SK-N-SH treated with all-trans-retinoic acid at 6 μM for 48 hours (cell line): ENCODE data around the gene RIMS3.

Experiments
- ATAC-seq: fragments of 200-7000 bp; cut with Tn5 transposase; 3 replicates; pipeline ENCODE4 v1.9.1; 2020; ENCODE audit warnings: mild to moderate bottlenecking, moderate library complexity
- CSDC2 ChIP-seq: fragments of 250-450 bp; sonication (Bioruptor Pico); IDR thresholded peaks from 2 replicates; pipeline ENCODE4 v1.5.0; 2020; ENCODE audit warnings: mild to moderate bottlenecking, moderate library complexity
- ESRRG ChIP-seq: fragments of 250-450 bp; sonication (Bioruptor Pico); IDR thresholded peaks from 2 replicates; pipeline ENCODE4 v1.6.1; 2021; ENCODE audit warnings: mild to moderate bottlenecking
- ISL1 ChIP-seq: fragments of 250-450 bp; sonication (Bioruptor Pico); IDR thresholded peaks from 2 replicates; pipeline ENCODE4 v2.1.2; 2022; ENCODE audit warnings: mild to moderate bottlenecking, moderate library complexity
- OSR1 ChIP-seq: fragments of 250-450 bp; sonication (Bioruptor Pico); IDR thresholded peaks from 2 replicates; pipeline ENCODE4 v1.8.0; 2022; ENCODE audit warnings: moderate library complexity, mild to moderate bottlenecking, inconsistent platforms
- PPARA ChIP-seq: fragments of 250-450 bp; sonication (Bioruptor Pico); IDR thresholded peaks from 2 replicates; pipeline ENCODE4 v1.5.0; 2020; ENCODE audit warnings: mild to moderate bottlenecking, borderline replicate concordance
- RARB ChIP-seq: fragments of 250-450 bp; sonication (Bioruptor Pico); IDR thresholded peaks from 2 replicates; pipeline ENCODE4 v1.8.0; 2021; ENCODE audit warnings: mild to moderate bottlenecking, moderate library complexity
- SNAI2 ChIP-seq: fragments of 250-450 bp; sonication (Bioruptor Pico); IDR thresholded peaks from 2 replicates; pipeline ENCODE4 v1.5.0; 2020; ENCODE audit warnings: mild to moderate bottlenecking, moderate library complexity
- TCF4 ChIP-seq: fragments of 250-450 bp; sonication (Bioruptor Pico); IDR thresholded peaks from 2 replicates; pipeline ENCODE4 v1.8.0; 2021; ENCODE audit warnings: mild to moderate bottlenecking, moderate library complexity, borderline replicate concordance
- TOX ChIP-seq: fragments of 250-450 bp; sonication (Bioruptor Pico); IDR thresholded peaks from 2 replicates; pipeline ENCODE4 v1.8.0; 2021; ENCODE audit warnings: mild to moderate bottlenecking, moderate library complexity, borderline replicate concordance
- ZFP3 ChIP-seq: fragments of 250-450 bp; sonication (Bioruptor Pico); IDR thresholded peaks from 2 replicates; pipeline ENCODE4 v1.5.0; 2020; ENCODE audit warnings: mild to moderate bottlenecking, moderate library complexity
- ZFP30 ChIP-seq: fragments of 450-650 bp; formaldehyde crosslinking; IDR thresholded peaks from 2 replicates; pipeline ENCODE4 v1.5.0; 2022; ENCODE audit warnings: mild to moderate bottlenecking, moderate library complexity
- ZNF565 ChIP-seq: fragments of 450-650 bp; formaldehyde crosslinking; conservative IDR thresholded peaks from 2 replicates; pipeline ENCODE4 v1.5.0; 2020; ENCODE audit warnings: low read depth, mild to moderate bottlenecking, moderate library complexity
- ZNF70 ChIP-seq: fragments of 450-650 bp; formaldehyde crosslinking; IDR thresholded peaks from 2 replicates; pipeline ENCODE4 v1.5.0; 2020; ENCODE audit warnings: mild to moderate bottlenecking, moderate library complexity
- ZNF8 ChIP-seq: fragments of 450-650 bp; formaldehyde crosslinking; IDR thresholded peaks from 2 replicates; pipeline ENCODE4 v1.5.0; 2020; ENCODE audit warnings: mild to moderate bottlenecking, moderate library complexity
- TF ChIP-seq, protein P1 (sequence below): fragments of 250-450 bp; sonication (Bioruptor Pico); IDR thresholded peaks from 2 replicates; pipeline ENCODE4 v1.8.0; 2021; ENCODE audit warnings: low read depth, mild to moderate bottlenecking, moderate library complexity, borderline replicate concordance
- TF ChIP-seq, protein P2 (sequence below): fragments of 250-450 bp; sonication (Bioruptor Pico); IDR thresholded peaks from 2 replicates; pipeline ENCODE4 v1.5.0; 2020; ENCODE audit warnings: mild to moderate bottlenecking, moderate library complexity
- TF ChIP-seq, protein P3 (sequence below): fragments of 250-450 bp; sonication (Bioruptor Pico); IDR thresholded peaks from 2 replicates; pipeline ENCODE4 v1.5.1; 2020; ENCODE audit warnings: low read depth, mild to moderate bottlenecking, moderate library complexity
- TF ChIP-seq, protein P4 (sequence below): fragments of 250-450 bp; sonication (Bioruptor Pico); IDR thresholded peaks from 2 replicates; pipeline ENCODE4 v1.8.0; 2020; ENCODE audit warnings: mild to moderate bottlenecking, moderate library complexity, borderline replicate concordance
- TF ChIP-seq, protein P5 (sequence below): fragments of 250-450 bp; sonication (Bioruptor Pico); IDR thresholded peaks from 2 replicates; pipeline ENCODE4 v1.5.1; 2021; ENCODE audit warnings: mild to moderate bottlenecking, moderate library complexity

Gene RIMS3

GRCh38 chr1:40634901-40635655, 30.4 kb downstream of the RIMS3 start:
- no peak for TF ChIP-seq ZNF565 (CRISPR knock-in tag)
- TF ChIP-seq SNAI2, result no peak
- TF ChIP-seq ZFP30 (CRISPR knock-in tag), result no peak
- TF ChIP-seq CSDC2 (CRISPR knock-in tag), result no peak
- TF ChIP-seq, protein P1, sequence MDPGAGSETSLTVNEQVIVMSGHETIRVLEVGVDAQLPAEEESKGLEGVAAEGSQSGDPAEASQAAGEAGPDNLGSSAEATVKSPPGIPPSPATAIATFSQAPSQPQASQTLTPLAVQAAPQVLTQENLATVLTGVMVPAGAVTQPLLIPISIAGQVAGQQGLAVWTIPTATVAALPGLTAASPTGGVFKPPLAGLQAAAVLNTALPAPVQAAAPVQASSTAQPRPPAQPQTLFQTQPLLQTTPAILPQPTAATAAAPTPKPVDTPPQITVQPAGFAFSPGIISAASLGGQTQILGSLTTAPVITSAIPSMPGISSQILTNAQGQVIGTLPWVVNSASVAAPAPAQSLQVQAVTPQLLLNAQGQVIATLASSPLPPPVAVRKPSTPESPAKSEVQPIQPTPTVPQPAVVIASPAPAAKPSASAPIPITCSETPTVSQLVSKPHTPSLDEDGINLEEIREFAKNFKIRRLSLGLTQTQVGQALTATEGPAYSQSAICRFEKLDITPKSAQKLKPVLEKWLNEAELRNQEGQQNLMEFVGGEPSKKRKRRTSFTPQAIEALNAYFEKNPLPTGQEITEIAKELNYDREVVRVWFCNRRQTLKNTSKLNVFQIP (CRISPR knock-in tag), result no peak
- TF ChIP-seq PPARA (CRISPR knock-in tag), result no peak
- TF ChIP-seq, protein P2, sequence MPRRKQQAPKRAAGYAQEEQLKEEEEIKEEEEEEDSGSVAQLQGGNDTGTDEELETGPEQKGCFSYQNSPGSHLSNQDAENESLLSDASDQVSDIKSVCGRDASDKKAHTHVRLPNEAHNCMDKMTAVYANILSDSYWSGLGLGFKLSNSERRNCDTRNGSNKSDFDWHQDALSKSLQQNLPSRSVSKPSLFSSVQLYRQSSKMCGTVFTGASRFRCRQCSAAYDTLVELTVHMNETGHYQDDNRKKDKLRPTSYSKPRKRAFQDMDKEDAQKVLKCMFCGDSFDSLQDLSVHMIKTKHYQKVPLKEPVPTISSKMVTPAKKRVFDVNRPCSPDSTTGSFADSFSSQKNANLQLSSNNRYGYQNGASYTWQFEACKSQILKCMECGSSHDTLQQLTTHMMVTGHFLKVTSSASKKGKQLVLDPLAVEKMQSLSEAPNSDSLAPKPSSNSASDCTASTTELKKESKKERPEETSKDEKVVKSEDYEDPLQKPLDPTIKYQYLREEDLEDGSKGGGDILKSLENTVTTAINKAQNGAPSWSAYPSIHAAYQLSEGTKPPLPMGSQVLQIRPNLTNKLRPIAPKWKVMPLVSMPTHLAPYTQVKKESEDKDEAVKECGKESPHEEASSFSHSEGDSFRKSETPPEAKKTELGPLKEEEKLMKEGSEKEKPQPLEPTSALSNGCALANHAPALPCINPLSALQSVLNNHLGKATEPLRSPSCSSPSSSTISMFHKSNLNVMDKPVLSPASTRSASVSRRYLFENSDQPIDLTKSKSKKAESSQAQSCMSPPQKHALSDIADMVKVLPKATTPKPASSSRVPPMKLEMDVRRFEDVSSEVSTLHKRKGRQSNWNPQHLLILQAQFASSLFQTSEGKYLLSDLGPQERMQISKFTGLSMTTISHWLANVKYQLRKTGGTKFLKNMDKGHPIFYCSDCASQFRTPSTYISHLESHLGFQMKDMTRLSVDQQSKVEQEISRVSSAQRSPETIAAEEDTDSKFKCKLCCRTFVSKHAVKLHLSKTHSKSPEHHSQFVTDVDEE, result no peak
- TF ChIP-seq ZNF8 (CRISPR knock-in tag), result no peak
- TF ChIP-seq ZNF70 (CRISPR knock-in tag), result no peak
- TF ChIP-seq, protein P3, sequence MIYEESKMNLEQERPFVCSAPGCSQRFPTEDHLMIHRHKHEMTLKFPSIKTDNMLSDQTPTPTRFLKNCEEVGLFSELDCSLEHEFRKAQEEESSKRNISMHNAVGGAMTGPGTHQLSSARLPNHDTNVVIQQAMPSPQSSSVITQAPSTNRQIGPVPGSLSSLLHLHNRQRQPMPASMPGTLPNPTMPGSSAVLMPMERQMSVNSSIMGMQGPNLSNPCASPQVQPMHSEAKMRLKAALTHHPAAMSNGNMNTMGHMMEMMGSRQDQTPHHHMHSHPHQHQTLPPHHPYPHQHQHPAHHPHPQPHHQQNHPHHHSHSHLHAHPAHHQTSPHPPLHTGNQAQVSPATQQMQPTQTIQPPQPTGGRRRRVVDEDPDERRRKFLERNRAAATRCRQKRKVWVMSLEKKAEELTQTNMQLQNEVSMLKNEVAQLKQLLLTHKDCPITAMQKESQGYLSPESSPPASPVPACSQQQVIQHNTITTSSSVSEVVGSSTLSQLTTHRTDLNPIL (CRISPR knock-in tag), result no peak
- no peak for TF ChIP-seq ESRRG (CRISPR knock-in tag)
- no peak for TF ChIP-seq ISL1
- TF ChIP-seq, protein P4, sequence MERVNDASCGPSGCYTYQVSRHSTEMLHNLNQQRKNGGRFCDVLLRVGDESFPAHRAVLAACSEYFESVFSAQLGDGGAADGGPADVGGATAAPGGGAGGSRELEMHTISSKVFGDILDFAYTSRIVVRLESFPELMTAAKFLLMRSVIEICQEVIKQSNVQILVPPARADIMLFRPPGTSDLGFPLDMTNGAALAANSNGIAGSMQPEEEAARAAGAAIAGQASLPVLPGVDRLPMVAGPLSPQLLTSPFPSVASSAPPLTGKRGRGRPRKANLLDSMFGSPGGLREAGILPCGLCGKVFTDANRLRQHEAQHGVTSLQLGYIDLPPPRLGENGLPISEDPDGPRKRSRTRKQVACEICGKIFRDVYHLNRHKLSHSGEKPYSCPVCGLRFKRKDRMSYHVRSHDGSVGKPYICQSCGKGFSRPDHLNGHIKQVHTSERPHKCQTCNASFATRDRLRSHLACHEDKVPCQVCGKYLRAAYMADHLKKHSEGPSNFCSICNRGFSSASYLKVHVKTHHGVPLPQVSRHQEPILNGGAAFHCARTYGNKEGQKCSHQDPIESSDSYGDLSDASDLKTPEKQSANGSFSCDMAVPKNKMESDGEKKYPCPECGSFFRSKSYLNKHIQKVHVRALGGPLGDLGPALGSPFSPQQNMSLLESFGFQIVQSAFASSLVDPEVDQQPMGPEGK (CRISPR knock-in tag), result no peak
- no peak for TF ChIP-seq TCF4 (CRISPR knock-in tag)
- no peak for TF ChIP-seq TOX (CRISPR knock-in tag)
- no peak for TF ChIP-seq OSR1 (CRISPR knock-in tag)
- TF ChIP-seq, protein P5, sequence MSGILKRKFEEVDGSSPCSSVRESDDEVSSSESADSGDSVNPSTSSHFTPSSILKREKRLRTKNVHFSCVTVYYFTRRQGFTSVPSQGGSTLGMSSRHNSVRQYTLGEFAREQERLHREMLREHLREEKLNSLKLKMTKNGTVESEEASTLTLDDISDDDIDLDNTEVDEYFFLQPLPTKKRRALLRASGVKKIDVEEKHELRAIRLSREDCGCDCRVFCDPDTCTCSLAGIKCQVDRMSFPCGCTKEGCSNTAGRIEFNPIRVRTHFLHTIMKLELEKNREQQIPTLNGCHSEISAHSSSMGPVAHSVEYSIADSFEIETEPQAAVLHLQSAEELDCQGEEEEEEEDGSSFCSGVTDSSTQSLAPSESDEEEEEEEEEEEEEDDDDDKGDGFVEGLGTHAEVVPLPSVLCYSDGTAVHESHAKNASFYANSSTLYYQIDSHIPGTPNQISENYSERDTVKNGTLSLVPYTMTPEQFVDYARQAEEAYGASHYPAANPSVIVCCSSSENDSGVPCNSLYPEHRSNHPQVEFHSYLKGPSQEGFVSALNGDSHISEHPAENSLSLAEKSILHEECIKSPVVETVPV (CRISPR knock-in tag), result no peak
- ATAC-seq, result no peak

DNA sequence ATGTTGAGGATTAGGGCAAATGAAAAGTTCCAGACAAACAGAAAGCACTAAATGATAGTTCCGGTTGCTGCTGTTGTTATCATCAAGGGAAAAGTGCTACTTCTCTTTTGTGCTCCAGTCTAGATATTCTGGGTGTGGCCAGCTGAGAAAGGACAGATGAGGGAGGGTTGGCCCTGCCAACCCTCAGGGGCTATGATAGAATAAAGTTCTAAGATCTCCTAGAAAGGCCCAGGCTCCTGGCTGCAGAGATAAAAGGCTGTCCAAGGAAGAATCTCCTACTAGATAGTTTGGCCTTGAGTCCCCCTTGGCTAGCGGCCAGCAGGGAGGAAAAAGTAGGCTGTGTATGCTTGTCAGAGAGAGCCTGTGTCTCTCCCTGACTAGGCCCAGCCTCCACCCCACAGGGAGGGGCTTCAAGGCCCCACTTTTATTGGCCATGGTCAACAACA, 31.5 kb downstream of the RIMS3 start:
- no peak for ATAC-seq
- TF ChIP-seq, protein P2, result no peak
- TF ChIP-seq RARB (CRISPR knock-in tag) (no peak), ZFP3 (CRISPR knock-in tag) (no peak)
- TF ChIP-seq, protein P3 (CRISPR knock-in tag), result no peak
- TF ChIP-seq, protein P5 (CRISPR knock-in tag), result no peak
